GM12878 (cell line): ENCODE data around the gene ZNF431. TPM values are rescaled to one million over a fixed set of nuclear protein-coding genes. Genes with fewer than 3 reads are reported as not detected.

ENCODE experiments used
- ATAC-seq: fragments of 200-7000 bp; cut with Tn5 transposase; 3 replicates; pipeline ENCODE4 v1.9.1; 2020; ENCODE audit warnings: mild to moderate bottlenecking, moderate library complexity
- BruUV-seq: library from RNA; stranded (reverse); fragments of 400-500 nt; replicated peaks from 2 replicates; lab custom pipeline; 2021; lab: Mats Ljungman, UMichigan
- CTCF ChIA-PET: fragments of 300-600 bp; sonication (Branson Sonifier 250); formaldehyde crosslinking; extraction: SDS; loops from one replicate; lab custom pipeline; 2021; ENCODE audit warnings: inconsistent platforms; lab: Yijun Ruan, JAX
- POLR2A ChIA-PET: fragments of 350-600 bp; formaldehyde crosslinking; extraction: SDS; loops from one replicate; lab custom pipeline; 2021; ENCODE audit warnings: inconsistent platforms; lab: Charles Lee
- RAD21 ChIA-PET: fragments of 300-600 bp; sonication (Branson Sonifier 250); formaldehyde crosslinking; loops from one replicate; lab custom pipeline; 2023; ENCODE audit warnings: antibody characterized with exemption; ENCODE audit not compliant: unreplicated experiment; lab: Charles Lee
- SMC1A ChIA-PET: fragments of 300-600 bp; sonication (Branson Sonifier 250); formaldehyde crosslinking; loops from one replicate; lab custom pipeline; 2023; ENCODE audit not compliant: unreplicated experiment, uncharacterized antibody; lab: Charles Lee
- DNase-seq: peaks from one replicate; pipeline ENCODE4 v3.0.0-alpha.2; 2011; ENCODE audit warnings: low read depth, low spot score
- FAIRE-seq: peaks from 3 replicates; lab custom pipeline; 2011; peaks lifted over from hg19 to GRCh38; lab: Jason Lieb, UNC
- H2AFZ ChIP-seq: 2 replicates; pipeline ENCODE4 v1.6.0; 2011; ENCODE audit warnings: low read depth, low read length, control low read depth; ENCODE audit not compliant: control insufficient read depth
- H3K27ac ChIP-seq: 2 replicates; pipeline ENCODE4 v1.5.1; 2011; ENCODE audit warnings: control low read depth; ENCODE audit not compliant: control insufficient read depth, insufficient read depth
- H3K27me3 ChIP-seq, 2 experiments: replicated peaks in 1 of 2; 2 replicates each; pipeline versions ENCODE4 v1.6.0 to v1.6.1; 2011; ENCODE audit warnings: low read length in 1 of 2; ENCODE audit not compliant: control insufficient read depth in 2 of 2, insufficient read depth in 2 of 2
- H3K36me3 ChIP-seq, 2 experiments: 2 replicates each; pipeline ENCODE4 v1.5.1; 2011; ENCODE audit warnings: low read length in 1 of 2; ENCODE audit not compliant: control insufficient read depth in 2 of 2, insufficient read depth in 2 of 2
- H3K4me1 ChIP-seq: 2 replicates; pipeline ENCODE4 v1.6.1; 2011; ENCODE audit warnings: mild to moderate bottlenecking, low read length, moderate library complexity, mixed read lengths; ENCODE audit not compliant: control insufficient read depth, insufficient read depth
- H3K4me2 ChIP-seq: 2 replicates; pipeline ENCODE4 v1.6.0; 2011; ENCODE audit warnings: control low read depth; ENCODE audit not compliant: control insufficient read depth, insufficient read depth
- H3K4me3 ChIP-seq: fragments of 200-600 bp; sonication (generic); 2 replicates; pipeline ENCODE4 v1.5.1; 2016
- H3K79me2 ChIP-seq: 2 replicates; pipeline ENCODE4 v1.6.0; 2011; ENCODE audit warnings: low read length; ENCODE audit not compliant: control insufficient read depth, insufficient read depth
- H3K9ac ChIP-seq: 2 replicates; pipeline ENCODE4 v1.8.0; 2011; ENCODE audit warnings: low read length, control low read depth, mixed read lengths; ENCODE audit not compliant: control insufficient read depth, insufficient read depth
- H3K9me3 ChIP-seq: replicated peaks from 3 replicates; pipeline ENCODE4 v1.5.1; 2011; ENCODE audit warnings: mild to moderate bottlenecking, low read length; ENCODE audit not compliant: control insufficient read depth, insufficient read depth
- H4K20me1 ChIP-seq: 2 replicates; pipeline ENCODE4 v1.6.0; 2011; ENCODE audit not compliant: control insufficient read depth, insufficient read depth
- ATF2 ChIP-seq: IDR thresholded peaks from 2 replicates; pipeline ENCODE4 v1.6.1; 2012; ENCODE audit warnings: low read length, inconsistent platforms
- BMI1 ChIP-seq: fragments of 450-650 bp; IDR thresholded peaks from 2 replicates; pipeline ENCODE4 v1.6.1; 2016; ENCODE audit warnings: mild to moderate bottlenecking, moderate library complexity, borderline replicate concordance
- EED ChIP-seq: sonication (generic); IDR thresholded peaks from 2 replicates; pipeline ENCODE4 v1.6.1; 2016; ENCODE audit warnings: antibody characterized with exemption, low read depth
- PRDM15 ChIP-seq: fragments of 450-650 bp; formaldehyde crosslinking; IDR thresholded peaks from 2 replicates; pipeline ENCODE4 v1.4.0; 2020; ENCODE audit warnings: mild to moderate bottlenecking, moderate library complexity
- YY1 ChIP-seq: IDR thresholded peaks from 2 replicates; pipeline ENCODE4 v1.6.1; 2011; ENCODE audit warnings: low read depth, mild to moderate bottlenecking, low read length
- WGBS: methylation state at CpG from one replicate; pipeline ENCODE4 v1.1.6; 2016; ENCODE audit warnings: low lambda C conversion rate; ENCODE audit not compliant: insufficient replicate concordance, insufficient coverage; ENCODE audit errors: missing lambda C conversion rate; 5-methylcytosine and 5-hydroxymethylcytosine counted together
- in situ Hi-C: fragments of 300-500 bp; cut with MboI; formaldehyde crosslinking; loops from 9 replicates; pipeline ENCODE4 v1.14.3; 2018; ENCODE audit warnings: mixed read lengths
- intact Hi-C: fragments of 100-400 bp; cut with micrococcal nuclease; formaldehyde crosslinking; loops from one replicate; pipeline ENCODE4 v1.14.2; 2022; ENCODE audit not compliant: unreplicated experiment
- polyA plus RNA-seq, 11 experiments: library from polyadenylated mRNA; depleted of rRNA in 4 of 11; unstranded in 6 of 11; stranded (reverse) in 5 of 11; fragments of >200 nt; fragmentation: Nextera tagmentation in 4 of 11; fragmentation: Illumina TruSeq in 1 of 11; extraction: Ambion mirVana in 4 of 11; extraction: Trizol in 1 of 11; gene quantifications; 1 replicate in 1 of 11; 2 replicates in 10 of 11; pipeline versions ENCODE4 v1.2.1 to v1.2.3, GENCODE V29; 2011 to 2016; ENCODE audit warnings: inconsistent platforms in 2 of 11, missing spikeins in 2 of 11, low read depth in 1 of 11
- total RNA-seq, 4 experiments: library from RNA; depleted of rRNA in 3 of 4; stranded (reverse); fragments of >200 nt in 3 of 4; fragmentation: Illumina TruSeq in 1 of 4; extraction: Trizol in 1 of 4; gene quantifications; 2 replicates each; pipeline versions ENCODE4 v1.2.1 to v1.2.3, GENCODE V29; 2013 to 2021

ZNF431 gene
- total and polyA plus RNA-seq, 10 of the 15 experiments (the other 5 are each of a cell fraction or from before 2014, with no cell fraction given) = 2.5 to 18.7 (median 10.0) TPM

- Histone ChIP-seq H3K79me2 (no peaks in the 10 kb centered on the region), H3K27me3 (no peaks in the 10 kb centered on the region)
- in situ Hi-C loops (no loop called here), intact Hi-C loops (no loop called here)
- SMC1A ChIA-PET = no interaction called here
- TF ChIP-seq EED (no peak), YY1 (no peak), BMI1 (no peak), ATF2 (no peak), PRDM15 (CRISPR knock-in tag) (no peak)
- TF ChIP-seq, all 136 proteins: peak for 0
- POLR2A ChIA-PET = no interaction called here
- Histone ChIP-seq H3K9me3 (no peaks in the 10 kb centered on the region; the same call in 2 of the 3 replicates), H3K27ac (no peak overlapping the region), H3K4me2 (no peak overlapping the region), H4K20me1 (no peaks in the 10 kb centered on the region), H3K4me1 (no peaks in the 10 kb centered on the region), H3K36me3 (no peaks in the 10 kb centered on the region), H3K9ac (no peak overlapping the region), H3K4me3 (no peak overlapping the region), H2AFZ (no peak overlapping the region)
- RAD21 ChIA-PET = no interaction called here
- DNase-seq (no peak), ATAC-seq (no peak), FAIRE-seq (no peak)
- WGBS = 13% methylated on average over 6 of the region's 6 CpGs
- CTCF ChIA-PET = interaction anchor here (0.7 kb wide), 1 partner anchor 8 kb away, joined by 3 read pairs; no protein-coding TSS in a partner anchor
- BruUV-seq = no TSS peak
These were observed 68.3 kb downstream of the ZNF431 start for GRCh38 chr19:21210037-21210621.
